HK-2 (cell line): Measurements from ENCODE around the gene CISD1.

ENCODE experiments used
- DNase-seq: peaks from one replicate; pipeline ENCODE4 v3.0.0-alpha.2; 2018; ENCODE audit not compliant: unreplicated experiment

The CISD1 gene

DNA sequence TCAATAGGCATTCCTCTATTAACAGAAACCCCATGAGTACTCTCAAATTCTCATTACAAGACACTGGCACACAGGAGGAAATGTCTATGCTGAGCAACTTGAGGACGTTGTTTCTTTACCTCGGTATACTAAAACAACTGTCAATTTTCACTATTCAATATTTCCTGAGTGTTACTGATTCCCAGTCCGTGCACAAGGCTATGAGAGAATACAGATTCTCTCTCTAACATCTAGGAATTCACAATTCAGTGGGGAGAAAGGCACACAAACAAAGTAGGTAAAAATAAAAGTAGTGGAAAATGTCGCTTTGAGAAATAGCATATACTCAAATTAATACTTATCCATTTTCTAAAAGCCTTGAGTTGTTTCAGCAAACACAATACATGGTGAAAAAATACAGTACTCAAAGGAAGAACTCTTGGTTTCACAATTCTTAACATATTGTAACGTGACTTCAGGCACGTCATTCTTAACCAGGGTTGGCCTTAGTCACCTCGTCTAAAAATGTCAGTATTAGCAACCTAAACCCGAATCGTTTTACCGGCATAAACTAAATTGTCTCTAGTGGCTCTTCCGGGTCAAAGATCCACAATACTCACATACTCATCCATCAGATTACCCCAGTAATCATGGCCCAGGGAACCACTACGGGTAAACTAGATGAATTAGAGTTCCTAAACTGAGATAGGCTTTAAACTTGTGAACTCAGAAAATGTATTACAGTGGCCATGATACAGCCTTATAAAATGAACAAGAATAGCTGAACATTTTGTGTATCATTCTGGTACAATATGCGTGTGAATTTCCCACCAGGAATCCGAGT lies 2.7 kb upstream of the CISD1 start:
- peak; percentile 23 for DNase-seq

GRCh38 chr10:58266826-58267712 lies 1.9 kb upstream of the CISD1 start:
- DNase-seq = peak; percentile 54

DNA sequence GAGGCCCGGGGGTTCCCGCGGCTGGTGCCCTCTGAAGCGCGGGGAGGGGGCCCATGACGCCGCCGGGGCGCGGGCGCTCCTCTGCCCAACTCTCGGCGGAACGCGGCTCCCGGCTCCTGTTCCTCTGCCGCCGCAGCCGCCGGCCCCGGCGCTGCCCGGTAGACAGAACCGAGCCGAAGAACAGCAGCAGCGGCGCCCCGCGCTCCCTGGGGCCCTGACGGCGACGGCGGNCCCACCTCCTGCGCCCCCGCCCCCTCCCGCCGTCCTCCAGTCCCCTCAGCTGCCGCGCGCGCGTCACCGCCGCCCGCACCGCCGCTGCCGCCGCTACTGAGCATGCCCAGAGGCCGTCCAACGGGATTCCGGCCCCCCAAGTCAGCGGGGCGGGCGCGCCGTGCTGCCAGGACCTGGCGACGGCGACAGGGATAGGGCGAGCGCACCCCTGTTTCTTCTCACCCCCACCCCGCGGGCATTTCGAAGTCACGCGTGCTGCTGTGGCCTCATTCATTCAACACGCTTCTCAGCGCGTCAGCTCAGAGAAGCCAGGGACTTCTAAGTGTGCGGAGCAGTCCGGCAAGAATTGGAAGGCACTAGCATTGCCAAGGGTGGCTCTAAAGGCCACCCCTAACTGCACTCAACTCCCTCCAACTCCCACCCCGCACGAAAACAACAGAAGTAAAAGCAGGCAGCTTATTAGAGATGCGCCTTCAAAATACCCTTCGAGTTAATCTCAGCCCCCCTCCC lies 1.1 kb upstream of the CISD1 start, which contains the start of gene IPMK:
Gene IPMK, minus strand, starts transcription at position 182 of the 741 bp plus-strand sequence. CDS start 283 bp downstream, outside the sequence.
- DNase-seq = peak; percentile 96

GRCh38 chr10:58268454-58268945 lies 462 bp upstream of the CISD1 start:
- no peak for DNase-seq

DNA sequence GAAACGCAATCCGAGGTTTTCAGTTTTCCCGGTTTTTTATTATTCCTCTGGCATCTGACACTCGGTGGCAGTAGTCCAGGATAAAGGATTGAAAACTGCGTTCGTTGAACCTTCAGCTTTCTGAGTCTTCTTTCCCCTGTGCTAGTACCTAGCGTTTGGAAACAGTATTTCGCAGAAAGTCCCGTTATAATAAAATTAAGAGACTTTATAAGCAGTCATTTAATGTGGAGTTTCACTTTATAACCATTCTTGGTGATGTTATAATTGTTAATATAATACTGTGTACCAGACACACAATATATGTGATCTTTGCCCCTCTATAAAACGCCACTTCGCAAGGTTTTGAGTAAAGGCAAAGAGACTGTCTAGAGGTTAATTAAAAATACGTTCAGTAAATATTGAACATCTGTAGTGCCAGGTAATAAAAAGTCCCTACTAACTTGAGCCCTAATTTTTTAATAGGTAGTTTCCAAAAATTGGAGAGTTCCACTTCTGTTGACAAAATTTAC lies 874 bp downstream of the CISD1 start:
- no peak for DNase-seq

GRCh38 chr10:58275261-58275660 lies 6.3 kb downstream of the CISD1 start:
- DNase-seq = no peak

DNA sequence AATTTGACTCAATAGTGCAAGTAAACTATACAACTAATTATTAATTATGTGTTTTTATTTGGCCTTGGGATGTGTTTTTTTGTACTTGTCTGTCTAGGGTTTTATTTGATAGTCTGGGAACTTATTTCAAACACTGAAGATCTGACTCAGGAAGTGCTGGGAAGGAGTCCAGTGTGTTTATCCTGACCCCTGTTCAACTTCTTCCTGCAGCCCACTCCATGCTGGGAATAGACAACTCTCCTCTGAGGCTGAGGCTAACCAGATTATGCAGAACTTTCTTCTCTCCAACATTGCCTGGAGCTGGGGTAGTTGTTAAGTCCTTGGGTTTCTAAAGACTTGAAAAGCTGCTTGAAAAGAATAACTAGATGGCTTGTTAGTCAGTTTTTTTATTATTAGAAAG lies 6.9 kb downstream of the CISD1 start:
- DNase-seq = no peak

DNA sequence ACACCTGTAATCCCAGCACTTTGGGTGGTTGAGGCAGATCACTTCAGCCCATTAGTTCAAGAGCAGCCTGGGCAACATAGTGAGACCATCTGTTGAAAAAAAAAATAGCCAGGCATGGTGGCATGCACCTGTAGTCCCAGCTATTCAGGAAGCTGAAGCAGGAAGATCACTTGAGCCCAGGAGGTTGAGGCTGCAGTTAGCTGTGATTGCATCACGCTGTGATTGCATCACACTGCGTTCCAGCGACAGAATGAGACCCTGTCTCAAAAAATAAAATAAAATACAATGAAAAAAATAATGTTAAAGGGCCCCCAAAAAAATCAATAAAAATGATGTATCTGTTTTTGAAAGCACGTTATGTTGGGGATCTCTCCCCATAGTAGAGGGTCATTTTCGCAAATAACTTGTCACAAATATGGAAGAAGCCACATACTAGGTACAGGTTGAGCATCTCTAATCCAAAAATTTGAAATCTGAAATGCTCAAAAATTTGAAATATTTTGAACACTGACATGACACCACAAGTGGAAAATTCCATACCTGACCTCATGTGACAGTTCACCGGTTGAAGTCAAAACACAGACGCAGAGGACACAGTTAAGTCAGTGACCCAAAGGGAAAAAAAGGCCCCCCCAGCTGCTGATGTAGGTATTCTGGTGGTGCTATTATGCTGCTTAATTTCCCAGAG lies 9.5 kb downstream of the CISD1 start:
- no peak for DNase-seq

DNA sequence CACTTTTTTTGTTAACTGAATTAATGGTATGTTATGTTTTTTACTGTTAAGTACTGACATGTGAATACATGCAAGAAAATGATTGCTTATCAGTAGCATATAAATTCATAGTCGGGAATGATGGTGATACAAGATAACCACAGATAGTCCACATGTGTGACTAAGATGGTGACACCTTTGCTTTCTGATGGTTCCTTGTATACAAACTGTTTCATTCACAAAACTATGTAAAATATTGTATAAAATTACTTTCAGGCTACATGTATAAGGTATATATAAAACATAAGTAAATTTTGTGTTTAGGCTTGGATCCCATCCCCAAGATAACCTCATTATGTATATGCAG lies 10.0 kb downstream of the CISD1 start:
- DNase-seq = no peak

DNA sequence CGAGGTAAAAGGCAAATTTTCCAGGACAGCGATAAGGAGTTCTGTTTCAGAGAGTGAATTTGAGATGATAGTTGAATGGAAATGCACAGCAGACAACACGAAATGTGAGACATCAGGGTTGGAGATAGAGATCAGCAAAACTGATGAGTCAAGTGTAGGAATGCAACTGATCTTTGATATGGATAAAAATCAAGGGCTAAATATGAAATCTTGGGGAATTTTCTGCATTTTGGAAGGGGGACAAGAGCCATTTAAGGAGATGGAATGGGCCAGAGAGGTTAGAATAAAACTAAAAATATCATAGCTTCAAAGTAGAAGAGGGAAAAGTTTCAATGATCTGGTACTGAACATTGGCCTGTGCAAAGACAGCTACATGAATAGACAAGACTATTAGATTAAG lies 11.5 kb downstream of the CISD1 start:
- DNase-seq = no peak

DNA sequence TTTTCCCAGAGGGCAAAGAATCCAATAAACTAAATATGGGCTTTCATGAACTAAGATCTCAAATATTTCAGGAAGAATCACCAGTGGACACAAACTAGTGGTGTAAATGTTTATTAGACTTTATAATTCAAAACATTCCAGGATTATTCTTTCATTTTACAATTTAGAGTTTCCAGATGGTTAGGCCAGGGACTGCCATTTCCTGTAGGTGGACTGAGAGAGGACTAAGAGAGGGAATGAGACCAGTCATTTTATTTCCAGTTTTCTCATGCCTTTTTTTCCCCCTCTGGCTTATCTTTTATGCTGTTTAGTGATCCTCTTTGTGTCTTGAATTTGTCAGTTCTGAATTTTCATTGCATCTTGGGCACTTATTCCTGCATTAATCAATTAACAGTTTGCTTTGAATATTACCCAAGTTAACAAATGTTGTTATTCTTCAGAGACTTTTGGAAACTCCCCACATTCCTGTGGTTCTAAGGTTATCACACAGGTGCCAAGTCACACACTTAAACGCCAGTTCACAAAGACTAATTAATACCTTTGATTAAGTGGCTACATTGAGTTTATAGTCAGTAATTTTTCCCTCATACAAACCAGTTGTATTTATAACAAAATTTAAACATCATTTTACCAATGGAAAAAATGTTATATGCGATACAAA lies 12.3 kb downstream of the CISD1 start:
- no peak for DNase-seq

- no peak for DNase-seq
Measured at GRCh38 chr10:58282615-58283014, 13.7 kb downstream of the CISD1 start.

GRCh38 chr10:58291538-58292174 lies 22.7 kb downstream of the CISD1 start:
- DNase-seq = no peak

DNA sequence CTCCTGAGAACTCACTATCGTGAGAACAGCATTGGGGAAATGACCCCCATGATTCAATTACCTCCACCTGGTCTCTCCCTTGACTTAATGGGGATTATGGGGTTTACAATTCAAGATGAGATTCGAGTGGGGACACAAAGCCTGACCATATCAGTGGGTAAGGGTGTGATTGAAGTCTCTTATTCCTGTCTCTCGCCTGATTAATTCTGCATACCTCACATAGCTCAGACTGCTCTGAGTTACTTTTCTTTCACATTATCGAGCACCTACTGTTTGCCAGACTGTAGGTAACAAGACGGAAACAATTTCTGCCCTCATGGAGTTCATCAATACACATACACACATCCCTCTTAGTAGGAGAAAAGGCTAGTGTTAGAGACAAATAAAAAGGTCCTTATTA lies 25.0 kb downstream of the CISD1 start:
- DNase-seq = no peak

DNA sequence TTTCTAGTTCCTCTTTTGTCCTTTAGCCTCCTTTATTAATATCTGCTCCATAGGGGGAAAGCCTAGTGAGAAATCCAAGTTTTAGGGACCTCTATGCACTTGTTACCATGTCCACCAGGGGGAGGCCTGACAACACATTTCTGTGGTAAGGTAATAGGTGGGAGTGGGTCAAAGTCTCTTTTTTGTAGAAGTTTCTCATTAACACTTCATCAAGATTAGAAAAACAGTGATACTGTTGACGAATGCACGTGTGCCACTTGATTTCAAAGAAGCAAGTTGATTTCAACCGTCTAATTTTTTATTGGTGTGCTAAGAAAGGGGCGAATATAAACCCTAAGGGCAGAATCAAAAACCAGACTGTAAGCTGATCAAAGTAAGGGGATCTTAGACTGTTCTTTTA lies 30.6 kb downstream of the CISD1 start:
- peak; percentile 42 for DNase-seq

GRCh38 chr10:58300676-58301075 lies 31.7 kb downstream of the CISD1 start:
- DNase-seq = no peak

DNA sequence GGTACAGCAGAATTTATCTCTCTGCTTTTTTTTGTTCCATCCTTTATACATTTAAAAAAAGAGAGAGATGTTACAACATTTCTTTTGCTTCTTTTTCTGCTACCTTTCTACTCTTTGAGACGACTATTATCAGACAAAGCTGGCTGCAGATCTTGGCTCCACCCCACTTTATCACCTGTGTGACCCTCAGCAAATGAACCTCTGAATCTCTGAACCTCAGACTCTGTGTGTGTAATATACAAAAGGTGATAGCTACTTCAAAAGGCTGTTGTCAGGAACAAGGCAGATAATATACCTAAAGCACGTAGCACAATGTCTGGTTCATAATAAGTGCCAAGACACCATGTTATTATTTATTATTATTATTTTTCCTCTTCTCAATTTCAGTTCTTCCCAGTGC lies 33.3 kb downstream of the CISD1 start:
- DNase-seq = no peak

- DNase-seq = no peak
Measured at GRCh38 chr10:58304099-58304633, 35.2 kb downstream of the CISD1 start.

- no peak for DNase-seq
Measured at GRCh38 chr10:58305821-58306220, 36.9 kb downstream of the CISD1 start.

- no peak for DNase-seq
Measured at GRCh38 chr10:58307676-58308075, 38.7 kb downstream of the CISD1 start.
